GM04504 (cell line): Measurements from ENCODE around the gene CCHCR1.

ENCODE experiments used
- DNase-seq: peaks from one replicate; pipeline ENCODE4 v3.0.0-alpha.2; 2012; ENCODE audit warnings: low read depth

The CCHCR1 gene

DNA sequence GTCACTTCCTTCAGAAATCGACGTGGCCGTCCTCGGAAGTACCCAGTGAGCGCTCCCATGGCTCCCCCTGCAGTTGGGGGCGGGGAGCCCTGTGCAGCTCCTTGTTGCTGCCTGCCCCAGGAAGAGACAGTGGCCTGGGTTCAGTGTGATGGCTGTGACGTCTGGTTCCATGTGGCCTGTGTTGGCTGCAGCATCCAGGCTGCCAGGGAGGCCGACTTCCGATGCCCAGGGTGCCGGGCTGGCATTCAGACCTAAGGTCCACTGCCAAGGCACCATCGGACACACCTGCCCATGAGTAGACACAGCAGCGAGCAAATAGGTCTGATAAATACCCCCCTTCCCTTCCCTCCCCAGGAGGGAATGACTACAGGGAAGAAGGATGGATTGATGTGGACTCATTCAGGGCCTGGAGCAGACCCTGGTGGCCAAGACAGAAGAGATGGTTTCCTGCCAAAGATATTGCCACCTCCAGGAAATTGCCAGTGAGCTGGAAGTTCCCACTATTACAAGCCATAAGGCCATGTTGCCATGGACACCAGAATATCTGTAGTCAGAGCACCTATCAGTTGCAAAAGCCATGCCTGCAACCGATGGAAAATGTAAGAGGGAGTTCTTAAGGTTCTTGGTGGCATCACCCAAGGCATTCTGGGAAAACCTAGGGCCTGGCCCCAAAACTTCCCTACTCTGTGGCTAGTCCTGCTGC, 5.0 kb upstream of the CCHCR1 start:
- DNase-seq = no peak

DNA sequence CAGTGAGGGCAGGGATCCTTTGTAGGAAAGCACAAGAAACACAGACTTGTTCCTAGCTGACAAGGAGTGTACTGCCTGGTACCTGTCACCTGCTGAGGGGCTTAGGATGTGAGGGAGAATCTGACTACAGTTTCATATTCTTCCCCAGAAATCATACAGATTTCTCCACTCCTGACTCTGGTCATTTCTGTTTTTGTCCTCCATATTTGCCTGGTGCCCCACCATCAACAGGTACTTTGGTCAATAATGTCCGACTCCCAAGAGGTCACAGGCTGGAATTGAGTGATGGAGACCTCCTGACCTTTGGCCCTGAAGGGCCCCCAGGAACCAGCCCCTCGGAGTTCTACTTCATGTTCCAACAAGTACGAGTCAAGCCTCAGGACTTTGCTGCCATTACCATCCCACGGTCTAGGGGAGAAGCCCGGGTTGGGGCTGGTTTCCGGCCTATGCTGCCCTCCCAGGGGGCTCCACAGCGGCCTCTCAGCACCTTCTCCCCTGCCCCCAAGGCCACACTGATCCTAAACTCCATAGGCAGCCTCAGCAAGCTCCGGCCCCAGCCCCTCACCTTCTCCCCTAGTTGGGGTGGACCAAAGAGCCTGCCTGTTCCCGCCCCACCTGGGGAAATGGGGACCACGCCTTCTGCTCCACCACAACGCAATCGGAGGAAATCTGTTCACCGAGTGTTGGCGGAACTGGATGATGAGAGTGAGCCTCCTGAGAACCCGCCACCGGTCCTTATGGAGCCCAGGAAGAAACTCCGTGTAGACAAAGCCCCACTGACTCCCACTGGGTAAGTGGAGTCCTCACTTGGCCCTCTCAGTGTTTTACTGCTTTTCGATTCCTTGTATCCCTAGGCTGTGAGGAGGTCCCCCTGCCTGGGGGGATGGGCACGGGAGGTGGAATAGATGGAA, 3.9 kb upstream of the CCHCR1 start:
- no peak for DNase-seq

- no peak for DNase-seq
Observed at GRCh38 chr6:31158863-31159855, 1.6 kb upstream of the CCHCR1 start.

DNA sequence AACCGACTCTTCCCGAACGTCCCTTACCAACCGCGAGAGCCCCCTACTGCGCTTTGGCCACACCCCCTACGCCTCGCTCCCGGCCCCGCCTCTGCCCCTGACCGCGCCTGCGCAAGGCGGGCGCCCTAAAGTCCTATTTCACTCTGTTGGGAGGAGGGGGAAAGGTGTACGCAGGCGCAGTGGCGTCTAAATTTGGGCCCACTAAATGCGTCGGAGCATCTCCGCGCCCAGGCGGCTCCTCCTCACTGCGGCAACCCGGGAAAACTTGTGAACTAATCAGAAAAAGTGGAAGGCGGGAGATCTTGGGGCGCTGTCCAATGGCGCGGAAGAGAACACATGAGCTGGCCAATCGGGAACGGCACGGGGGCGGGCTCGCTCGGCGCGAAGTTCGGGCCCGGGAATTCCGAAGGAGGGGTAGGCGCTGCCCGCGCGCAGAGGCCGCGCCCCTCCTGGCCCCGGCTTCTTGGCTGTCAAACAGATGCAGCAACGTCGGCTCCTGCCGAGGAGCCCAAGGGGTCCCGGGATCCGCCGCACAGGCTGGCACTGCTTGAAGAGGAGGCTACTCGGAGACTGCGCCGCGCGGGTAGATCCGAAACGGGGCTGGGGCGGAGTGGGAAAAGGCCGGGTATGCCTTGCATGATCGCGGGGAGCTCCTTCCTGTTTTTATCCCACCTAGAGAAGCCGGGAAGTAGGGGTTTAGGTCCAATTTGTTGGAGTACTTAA, 699 bp upstream of the CCHCR1 start, which contains the start of gene TCF19:
Gene TCF19, plus strand, starts transcription at position 450 of the 723 bp plus-strand sequence. CDS start 881 bp downstream, outside the sequence.
- peak; percentile 99 for DNase-seq

GRCh38 chr6:31156641-31157040, 961 bp downstream of the CCHCR1 start:
- DNase-seq = no peak

DNA sequence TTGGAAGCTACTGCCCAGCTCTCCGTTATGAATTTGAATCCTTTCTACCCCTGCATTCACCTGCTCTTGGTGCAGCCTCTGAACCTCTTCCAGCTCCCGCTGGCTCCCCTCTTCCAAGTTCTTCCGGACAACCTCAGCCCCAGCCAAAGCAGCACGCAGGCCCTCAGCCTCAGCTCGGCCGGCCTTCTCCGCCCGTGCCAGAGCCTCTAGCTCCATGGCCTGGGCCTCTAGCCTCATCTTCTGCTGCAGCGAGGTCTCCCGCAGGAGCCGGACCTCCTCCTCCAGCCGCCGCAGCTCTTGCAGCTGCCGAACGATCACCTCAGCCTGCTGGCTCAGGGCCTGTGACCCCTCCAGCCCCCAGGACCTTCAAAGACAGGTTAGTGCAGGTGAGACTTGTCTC, 3.2 kb downstream of the CCHCR1 start:
- no peak for DNase-seq

- no peak for DNase-seq
Observed at GRCh38 chr6:31152781-31153180, 4.8 kb downstream of the CCHCR1 start.

- no peak for DNase-seq
Observed at GRCh38 chr6:31149827-31150447, 7.7 kb downstream of the CCHCR1 start.

DNA sequence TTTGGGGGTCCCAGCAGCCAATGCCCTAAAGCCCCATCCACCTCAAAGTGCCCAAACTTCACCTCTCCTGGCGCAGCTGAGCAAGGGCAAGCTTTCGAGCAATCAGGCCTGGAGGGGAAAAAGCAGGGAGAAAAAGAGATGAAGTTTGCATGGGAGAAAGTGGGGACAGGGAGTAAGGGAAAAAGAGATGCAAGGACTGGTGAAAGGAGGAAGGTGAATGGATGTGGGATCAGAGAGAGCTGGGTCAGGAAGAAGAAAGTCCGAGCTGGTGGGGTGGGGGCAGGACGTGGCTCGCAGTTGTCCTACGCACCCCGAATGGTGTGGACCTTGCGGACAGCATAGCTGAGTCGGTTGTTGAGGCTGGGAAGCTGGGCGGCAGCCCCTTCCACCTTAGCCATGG, 12.2 kb downstream of the CCHCR1 start:
- DNase-seq = no peak

DNA sequence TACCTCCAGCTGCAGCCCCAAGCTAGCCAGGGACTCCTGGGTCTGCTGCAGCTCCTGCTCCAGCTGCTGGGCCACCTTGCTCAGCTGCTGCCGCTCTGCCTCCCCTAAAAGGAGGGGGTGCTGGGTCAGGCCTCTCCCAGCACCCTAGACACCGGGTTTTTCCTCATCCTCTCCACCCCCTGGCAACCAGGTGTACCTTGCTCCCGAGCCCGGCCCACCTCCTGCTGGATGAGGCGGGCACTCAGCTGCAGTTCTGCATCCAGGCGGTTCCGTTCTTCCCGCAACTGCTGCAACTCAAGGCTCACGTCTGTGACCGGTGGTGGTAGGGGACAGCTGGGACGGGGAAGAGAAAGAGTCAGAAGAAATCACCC, 12.6 kb downstream of the CCHCR1 start:
- DNase-seq = no peak

DNA sequence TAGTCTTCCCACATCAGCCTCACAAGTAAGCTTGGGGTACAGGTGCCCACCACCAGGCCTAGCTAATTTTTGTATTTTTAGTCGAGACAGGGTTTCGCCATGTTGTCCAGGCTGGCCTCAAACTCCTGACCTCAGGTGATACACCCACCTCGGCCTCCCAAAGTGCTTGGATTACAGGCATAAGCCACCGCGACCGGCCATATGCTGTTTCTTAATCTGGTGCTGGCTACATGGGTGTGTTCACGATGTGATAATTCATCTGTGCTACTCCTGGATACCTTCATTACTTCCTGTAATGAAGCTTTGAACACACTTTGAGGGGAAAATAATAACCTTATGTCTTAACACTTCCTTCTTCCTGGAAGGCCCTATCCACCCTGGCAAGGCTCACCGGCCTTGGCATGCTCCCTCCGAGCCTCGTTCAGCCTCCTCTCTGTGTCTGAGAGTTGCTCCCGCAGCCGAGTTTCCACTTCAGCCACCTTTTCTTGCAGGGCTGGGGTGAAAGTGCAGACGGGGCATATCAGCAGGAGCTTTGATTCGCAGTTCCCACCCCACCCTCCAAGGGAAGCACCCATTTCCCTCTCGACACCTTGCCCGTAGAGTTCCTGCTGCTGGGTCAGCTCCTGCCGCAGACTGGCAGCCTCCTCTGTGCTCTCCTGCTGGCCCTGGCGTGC, 13.2 kb downstream of the CCHCR1 start:
- no peak for DNase-seq

- DNase-seq = peak; percentile 58
Observed at GRCh38 chr6:31143148-31143547, 14.5 kb downstream of the CCHCR1 start.

- DNase-seq = no peak
Observed at GRCh38 chr6:31142361-31142761, 15.2 kb downstream of the CCHCR1 start.

GRCh38 chr6:31140643-31141042, 17.0 kb downstream of the CCHCR1 start:
- DNase-seq = no peak

GRCh38 chr6:31139599-31139998, 18.0 kb downstream of the CCHCR1 start:
- no peak for DNase-seq

GRCh38 chr6:31138982-31139381, 18.6 kb downstream of the CCHCR1 start, which contains the start of gene PSORS1C2:
TSS of gene PSORS1C2 (minus strand) at chr6:31139066. CDS start at chr6:31139026, 40 bp downstream.
- DNase-seq = no peak

GRCh38 chr6:31135710-31136109, 21.9 kb downstream of the CCHCR1 start:
- DNase-seq = no peak

DNA sequence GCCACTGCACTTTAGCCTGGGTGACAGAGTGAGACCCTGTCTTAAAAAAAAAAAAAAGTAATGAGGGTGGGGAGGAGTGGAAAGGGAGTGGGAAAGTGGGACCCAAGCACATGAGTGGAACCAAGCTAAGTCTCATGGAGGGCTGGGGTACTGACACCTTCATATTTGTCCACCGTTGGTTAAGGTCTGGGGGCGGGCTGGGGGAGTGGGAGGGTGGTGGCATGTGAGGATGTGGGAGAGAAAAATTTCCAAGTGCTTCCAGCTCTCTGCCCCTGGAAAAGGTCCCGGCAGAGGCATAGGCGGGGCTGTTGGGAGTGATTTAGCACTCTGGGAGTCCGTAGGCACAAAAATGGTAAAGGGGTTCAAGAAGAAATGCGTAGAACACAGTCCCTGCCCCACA, 24.8 kb downstream of the CCHCR1 start:
- DNase-seq = no peak

GRCh38 chr6:31131595-31131994, 26.0 kb downstream of the CCHCR1 start:
- no peak for DNase-seq

- no peak for DNase-seq
Observed at GRCh38 chr6:31130751-31131150, 26.9 kb downstream of the CCHCR1 start.
